Endodermal cell (in vitro differentiated cells): ENCODE results near the gene NDUFS4. TPM values are rescaled to one million over a fixed set of nuclear protein-coding genes. Genes with fewer than 3 reads are reported as not detected.
A peak's percentile ranks its signal among the peaks of the same experiment; 100 is the strongest.
"Not testable (repeated sequence)": the region's sequence is repeated elsewhere in the genome, so short reads cannot be mapped to it uniquely, and the experiment has no call there.

Experiments
- DNase-seq: peaks from one replicate; pipeline ENCODE4 v3.0.0-alpha.2; 2017
- H3K27ac ChIP-seq: 2 replicates; pipeline ENCODE4 v1.5.1; 2013; ENCODE audit warnings: mild to moderate bottlenecking, low read depth, low read length, moderate library complexity
- H3K27me3 ChIP-seq: 2 replicates; pipeline ENCODE4 v1.6.1; 2013; ENCODE audit warnings: mild to moderate bottlenecking, low read length, moderate library complexity; ENCODE audit not compliant: insufficient read depth, control insufficient read depth, poor library complexity, severe bottlenecking
- H3K36me3 ChIP-seq: 2 replicates; pipeline ENCODE4 v1.7.0; 2013; ENCODE audit warnings: mild to moderate bottlenecking, low read length, moderate library complexity; ENCODE audit not compliant: control insufficient read depth, insufficient read depth
- H3K4me1 ChIP-seq: one replicate; pipeline ENCODE4 v1.7.0; 2013; ENCODE audit warnings: low read length; ENCODE audit not compliant: control insufficient read depth, insufficient read depth
- H3K4me3 ChIP-seq: 2 replicates; pipeline ENCODE4 v1.5.1; 2013; ENCODE audit warnings: mild to moderate bottlenecking, low read length, moderate library complexity
- H3K9ac ChIP-seq: 2 replicates; pipeline ENCODE4 v1.6.1; 2013; ENCODE audit warnings: mild to moderate bottlenecking, low read length, moderate library complexity; ENCODE audit not compliant: poor library complexity, severe bottlenecking; ENCODE audit errors: extremely low read depth
- H3K9me3 ChIP-seq: 2 replicates; pipeline ENCODE4 v1.6.1; 2013; ENCODE audit warnings: mild to moderate bottlenecking, low read length, moderate library complexity; ENCODE audit not compliant: control insufficient read depth
- H3K27ac Mint-ChIP-seq: 2 replicates; pipeline ENCODE4 v1.8.0; 2020; ENCODE audit warnings: mixed read lengths
- H3K27me3 Mint-ChIP-seq: 2 replicates; pipeline ENCODE4 v1.8.0; 2021; ENCODE audit warnings: mild to moderate bottlenecking, mixed read lengths; ENCODE audit not compliant: insufficient read depth
- H3K36me3 Mint-ChIP-seq: 2 replicates; pipeline ENCODE4 v1.8.0; 2020; ENCODE audit warnings: low read depth, mixed read lengths
- H3K4me1 Mint-ChIP-seq: 2 replicates; pipeline ENCODE4 v1.8.0; 2020; ENCODE audit warnings: mixed read lengths
- H3K4me3 Mint-ChIP-seq: 2 replicates; pipeline ENCODE4 v1.8.0; 2020; ENCODE audit warnings: mild to moderate bottlenecking, moderate library complexity, mixed read lengths
- H3K9me3 Mint-ChIP-seq: 2 replicates; pipeline ENCODE4 v1.8.0; 2020; ENCODE audit warnings: mild to moderate bottlenecking, mixed read lengths
- WGBS, 2 experiments: methylation state at CpG; one replicate each; pipeline versions ENCODE4 v1.1.5 to v1.1.7; 2013; ENCODE audit warnings: missing lambda C conversion rate in 2 of 2, mixed read lengths in 1 of 2; ENCODE audit not compliant: insufficient coverage in 1 of 2, insufficient read length in 1 of 2; 5-methylcytosine and 5-hydroxymethylcytosine counted together
- total RNA-seq, 2 donors: library from RNA; stranded (reverse); fragmentation: NEBNext Ultra II Directional in 1 of 2; extraction: Animal tissue kit (Norgen Biotek cat#: 25700) in 1 of 2; gene quantifications; 2 replicates in 1 of 2; 3 replicates in 1 of 2; pipeline ENCODE4 v1.2.1, GENCODE V29; 2021
- TF ChIP-seq, protein P1 (sequence below): fragments of 200-600 bp; sonication (generic); conservative IDR thresholded peaks from 2 replicates; pipeline ENCODE4 v1.5.0; 2021; ENCODE audit warnings: antibody characterized with exemption, mild to moderate bottlenecking

Gene NDUFS4
- total RNA-seq, 2 donors from 2014 or later, result 55.0 to 88.3 TPM

DNA sequence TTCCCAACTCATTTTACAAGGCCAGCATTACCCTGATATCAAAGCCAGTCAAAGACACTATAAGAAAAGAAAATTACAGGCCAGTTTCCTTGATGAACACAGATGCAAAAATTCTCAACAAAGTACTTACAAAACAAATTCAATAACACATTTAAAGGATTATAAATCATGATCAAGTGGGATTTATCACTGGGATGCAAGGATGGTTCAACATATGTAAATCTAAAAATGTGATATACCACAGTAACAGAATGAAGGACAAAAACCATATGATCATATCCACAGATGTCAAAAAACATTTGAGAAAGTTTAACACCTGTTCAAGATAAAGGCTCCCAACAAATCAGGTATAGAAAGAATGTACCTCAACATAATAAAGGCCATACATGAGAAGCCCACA is 130.6 kb downstream of the NDUFS4 start:
- peaks cover 22% of the 10 kb centered on the region for H3K36me3 Mint-ChIP-seq
- no peaks in the 10 kb centered on the region for H3K4me1 ChIP-seq
- H3K9me3 ChIP-seq, result peaks cover 61% of the 10 kb centered on the region
- H3K27ac Mint-ChIP-seq, result no peak overlapping the region
- H3K4me1 Mint-ChIP-seq, result no peaks in the 10 kb centered on the region
- no peak for DNase-seq
- no peak overlapping the region for H3K27ac ChIP-seq
- TF ChIP-seq, protein P1, sequence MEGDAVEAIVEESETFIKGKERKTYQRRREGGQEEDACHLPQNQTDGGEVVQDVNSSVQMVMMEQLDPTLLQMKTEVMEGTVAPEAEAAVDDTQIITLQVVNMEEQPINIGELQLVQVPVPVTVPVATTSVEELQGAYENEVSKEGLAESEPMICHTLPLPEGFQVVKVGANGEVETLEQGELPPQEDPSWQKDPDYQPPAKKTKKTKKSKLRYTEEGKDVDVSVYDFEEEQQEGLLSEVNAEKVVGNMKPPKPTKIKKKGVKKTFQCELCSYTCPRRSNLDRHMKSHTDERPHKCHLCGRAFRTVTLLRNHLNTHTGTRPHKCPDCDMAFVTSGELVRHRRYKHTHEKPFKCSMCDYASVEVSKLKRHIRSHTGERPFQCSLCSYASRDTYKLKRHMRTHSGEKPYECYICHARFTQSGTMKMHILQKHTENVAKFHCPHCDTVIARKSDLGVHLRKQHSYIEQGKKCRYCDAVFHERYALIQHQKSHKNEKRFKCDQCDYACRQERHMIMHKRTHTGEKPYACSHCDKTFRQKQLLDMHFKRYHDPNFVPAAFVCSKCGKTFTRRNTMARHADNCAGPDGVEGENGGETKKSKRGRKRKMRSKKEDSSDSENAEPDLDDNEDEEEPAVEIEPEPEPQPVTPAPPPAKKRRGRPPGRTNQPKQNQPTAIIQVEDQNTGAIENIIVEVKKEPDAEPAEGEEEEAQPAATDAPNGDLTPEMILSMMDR, result no peak
- H3K27me3 ChIP-seq, result no peaks in the 10 kb centered on the region
- peaks cover 64% of the 10 kb centered on the region for H3K9me3 Mint-ChIP-seq
- H3K9ac ChIP-seq, result no peak overlapping the region
- no peaks in the 10 kb centered on the region for H3K36me3 ChIP-seq
- H3K4me3 Mint-ChIP-seq, result no peak overlapping the region
- no peak overlapping the region for H3K4me3 ChIP-seq
- H3K27me3 Mint-ChIP-seq, result no peaks in the 10 kb centered on the region

DNA sequence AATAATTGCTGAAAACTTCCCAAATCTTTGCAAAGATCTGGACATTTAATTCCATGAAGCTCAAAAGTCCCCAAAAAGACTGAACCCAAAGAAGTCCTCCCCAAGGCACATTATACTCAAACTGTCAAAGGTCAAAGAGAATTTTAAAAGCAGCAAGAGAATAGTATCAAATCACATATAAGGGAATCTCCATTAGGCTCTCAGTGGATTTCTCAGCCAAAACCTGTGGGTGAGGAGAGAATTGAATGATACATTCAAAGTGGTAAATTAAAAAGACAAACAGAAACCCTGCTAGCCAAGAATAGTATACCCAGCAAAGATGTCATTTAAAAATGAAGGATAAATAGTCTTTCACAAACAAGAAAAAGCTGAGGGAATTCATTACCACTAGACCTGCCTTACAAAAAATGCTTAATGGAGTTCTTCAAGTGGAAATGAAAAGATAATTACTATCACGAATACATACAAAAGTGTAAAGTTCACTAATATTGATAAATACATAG is 134.1 kb downstream of the NDUFS4 start:
- Histone ChIP-seq H3K9ac (no peak overlapping the region), H3K4me3 (peak overlapping the region; percentile 44), H3K27me3 (no peaks in the 10 kb centered on the region), H3K36me3 (no peaks in the 10 kb centered on the region), H3K4me1 (no peaks in the 10 kb centered on the region), H3K27ac (no peak overlapping the region), H3K9me3 (peaks cover 57% of the 10 kb centered on the region)
- no peaks in the 10 kb centered on the region for H3K4me1 Mint-ChIP-seq
- WGBS, 2 experiments, result no CpG with 5 or more reads among the region's 1 CpG
- no peak for DNase-seq
- no peak overlapping the region for H3K27ac Mint-ChIP-seq
- H3K9me3 Mint-ChIP-seq, result peaks cover 57% of the 10 kb centered on the region
- no peaks in the 10 kb centered on the region for H3K27me3 Mint-ChIP-seq
- TF ChIP-seq, protein P1, result no peak
- no peak overlapping the region for H3K4me3 Mint-ChIP-seq
- peaks cover 6% of the 10 kb centered on the region for H3K36me3 Mint-ChIP-seq

DNA sequence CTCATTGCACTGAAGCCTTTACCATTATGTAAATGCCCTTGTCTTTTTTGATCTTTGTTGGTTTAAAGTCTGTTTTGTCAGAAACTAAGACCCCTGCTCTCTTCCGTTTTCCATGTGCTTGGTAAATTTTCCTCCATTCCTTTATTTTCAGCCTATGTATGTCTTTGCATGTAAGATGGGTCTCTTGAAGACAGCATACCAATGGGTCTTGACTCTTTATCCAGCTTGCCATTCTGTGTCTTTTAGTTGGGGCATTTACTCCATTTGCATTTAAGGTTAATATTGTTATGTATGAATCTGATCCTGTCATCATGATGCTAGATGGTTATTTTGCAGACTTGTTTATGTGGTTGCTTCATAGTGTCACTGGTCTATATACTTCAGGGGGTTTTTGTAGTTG is 150.0 kb downstream of the NDUFS4 start:
- peaks cover 43% of the 10 kb centered on the region for H3K9me3 Mint-ChIP-seq
- not testable (repeated sequence) for H3K4me3 Mint-ChIP-seq
- 95 to 100% methylated on average over 1 of the region's 1 CpG for WGBS, 2 experiments

DNA sequence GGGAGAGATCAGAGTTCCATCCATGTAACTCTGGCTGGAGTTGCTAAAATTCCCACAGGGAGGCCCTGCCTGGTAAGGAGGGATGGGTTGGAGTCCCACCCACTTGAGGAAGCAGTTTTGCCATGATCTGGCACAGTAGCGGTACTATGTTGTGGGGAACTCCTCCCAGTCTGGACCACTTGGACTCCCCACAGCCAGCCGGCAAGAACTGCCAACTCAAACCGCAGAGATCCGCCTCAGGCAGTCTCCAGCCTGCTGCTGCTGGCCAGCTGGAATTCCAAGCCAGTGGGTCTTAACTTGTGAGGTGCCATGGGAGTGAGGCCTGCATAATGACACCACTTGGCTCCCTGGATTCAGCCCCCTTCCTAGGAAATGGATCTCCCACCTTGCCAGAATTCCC is 151.9 kb downstream of the NDUFS4 start:
- Mint-ChIP-seq H3K27ac (no peak overlapping the region), H3K9me3 (peaks cover 26% of the 10 kb centered on the region), H3K4me3 (no peak overlapping the region), H3K36me3 (no peaks in the 10 kb centered on the region), H3K27me3 (no peaks in the 10 kb centered on the region), H3K4me1 (no peaks in the 10 kb centered on the region)
- Histone ChIP-seq H3K9me3 (peaks cover 20% of the 10 kb centered on the region), H3K4me1 (no peaks in the 10 kb centered on the region), H3K27ac (no peak overlapping the region), H3K27me3 (no peaks in the 10 kb centered on the region), H3K9ac (no peak overlapping the region), H3K4me3 (no peak overlapping the region), H3K36me3 (no peaks in the 10 kb centered on the region)
- TF ChIP-seq, protein P1, result no peak
- DNase-seq, result no peak
- 93% methylated on average over 3 to 4 of the region's 4 CpGs for WGBS, 2 experiments

More for the DNA sequence above, 150.0 kb downstream of the NDUFS4 start:
- not testable (repeated sequence) for H3K4me3 ChIP-seq, H3K4me1 ChIP-seq, H3K4me1 Mint-ChIP-seq, H3K9ac ChIP-seq, H3K36me3 Mint-ChIP-seq, H3K36me3 ChIP-seq, DNase-seq, H3K27ac ChIP-seq, H3K27me3 Mint-ChIP-seq, H3K27ac Mint-ChIP-seq, H3K27me3 ChIP-seq
- peaks cover 36% of the 10 kb centered on the region for H3K9me3 ChIP-seq
